VCaP (cell line): ENCODE data around the gene ATP10A.

Source experiments
- H3K27ac ChIP-seq: fragments of 450-650 bp; 2 replicates; pipeline ENCODE4 v1.5.1; 2017
- TF ChIP-seq, protein P1 (sequence below): fragments of 450-650 bp; conservative IDR thresholded peaks from 2 replicates; pipeline ENCODE4 v1.5.1; 2017; ENCODE audit warnings: mild to moderate bottlenecking, moderate library complexity

The ATP10A gene

DNA sequence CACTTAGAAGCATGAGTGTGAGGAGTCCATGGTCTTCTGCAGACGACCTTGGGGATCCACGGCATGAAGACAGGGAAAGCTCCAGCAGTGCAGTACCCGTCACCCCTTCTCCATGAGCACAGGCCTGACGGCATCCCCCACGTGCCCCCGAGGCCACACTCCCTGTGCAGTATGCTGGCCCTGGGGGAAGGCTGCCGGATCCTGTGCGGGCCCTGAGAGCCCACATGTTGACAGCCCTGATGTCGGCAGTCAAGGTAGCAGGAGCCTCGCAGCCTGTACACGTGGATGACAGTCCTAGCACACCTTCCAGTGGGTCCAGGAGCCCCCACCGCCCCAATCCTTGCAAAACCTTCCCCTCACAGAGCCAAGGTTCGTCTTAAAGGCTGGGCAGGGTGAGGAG, 195.3 kb downstream of the ATP10A start:
- no peak overlapping the region for H3K27ac ChIP-seq
- TF ChIP-seq, protein P1, sequence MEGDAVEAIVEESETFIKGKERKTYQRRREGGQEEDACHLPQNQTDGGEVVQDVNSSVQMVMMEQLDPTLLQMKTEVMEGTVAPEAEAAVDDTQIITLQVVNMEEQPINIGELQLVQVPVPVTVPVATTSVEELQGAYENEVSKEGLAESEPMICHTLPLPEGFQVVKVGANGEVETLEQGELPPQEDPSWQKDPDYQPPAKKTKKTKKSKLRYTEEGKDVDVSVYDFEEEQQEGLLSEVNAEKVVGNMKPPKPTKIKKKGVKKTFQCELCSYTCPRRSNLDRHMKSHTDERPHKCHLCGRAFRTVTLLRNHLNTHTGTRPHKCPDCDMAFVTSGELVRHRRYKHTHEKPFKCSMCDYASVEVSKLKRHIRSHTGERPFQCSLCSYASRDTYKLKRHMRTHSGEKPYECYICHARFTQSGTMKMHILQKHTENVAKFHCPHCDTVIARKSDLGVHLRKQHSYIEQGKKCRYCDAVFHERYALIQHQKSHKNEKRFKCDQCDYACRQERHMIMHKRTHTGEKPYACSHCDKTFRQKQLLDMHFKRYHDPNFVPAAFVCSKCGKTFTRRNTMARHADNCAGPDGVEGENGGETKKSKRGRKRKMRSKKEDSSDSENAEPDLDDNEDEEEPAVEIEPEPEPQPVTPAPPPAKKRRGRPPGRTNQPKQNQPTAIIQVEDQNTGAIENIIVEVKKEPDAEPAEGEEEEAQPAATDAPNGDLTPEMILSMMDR, result no peak

DNA sequence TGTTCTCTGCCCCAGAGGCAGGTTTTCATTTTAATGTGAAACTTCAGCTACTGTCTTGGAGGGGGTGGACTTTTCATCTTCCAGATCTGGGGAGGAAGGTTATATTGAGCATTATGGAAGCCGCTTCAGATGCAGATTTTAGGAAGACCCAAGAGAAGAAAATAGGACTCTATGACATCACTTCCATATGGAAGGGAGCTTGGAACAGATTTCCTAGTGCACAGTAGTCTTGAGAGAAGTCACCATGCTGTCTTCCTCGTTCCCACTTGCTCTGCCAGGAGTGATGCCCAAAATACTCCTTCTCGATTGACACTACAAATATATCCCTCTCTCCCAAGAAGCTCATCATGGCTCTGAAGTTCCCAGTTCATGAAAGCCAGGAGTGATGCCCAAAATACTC, 197.2 kb downstream of the ATP10A start:
- TF ChIP-seq, protein P1, result no peak
- H3K27ac ChIP-seq, result no peak overlapping the region

DNA sequence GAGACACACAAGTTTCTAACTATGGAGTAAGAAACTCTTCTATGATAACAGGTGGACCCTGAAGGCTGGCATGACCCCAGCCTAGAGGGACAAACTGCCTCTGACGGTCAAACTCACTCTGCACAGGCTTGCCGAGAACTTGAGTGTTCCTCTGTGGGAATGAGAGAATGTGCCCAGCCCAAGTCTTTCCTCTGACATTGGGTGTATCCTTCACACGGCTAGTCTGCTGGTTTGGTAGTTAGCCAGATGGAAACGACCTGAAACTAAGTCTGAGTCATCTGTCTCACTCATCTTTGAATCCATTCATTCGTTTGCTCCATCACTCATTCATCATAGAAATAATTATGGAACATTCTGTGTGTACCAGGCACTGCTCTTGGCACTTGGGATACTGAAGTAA, 198.4 kb downstream of the ATP10A start:
- H3K27ac ChIP-seq, result no peak overlapping the region
- TF ChIP-seq, protein P1, result no peak

DNA sequence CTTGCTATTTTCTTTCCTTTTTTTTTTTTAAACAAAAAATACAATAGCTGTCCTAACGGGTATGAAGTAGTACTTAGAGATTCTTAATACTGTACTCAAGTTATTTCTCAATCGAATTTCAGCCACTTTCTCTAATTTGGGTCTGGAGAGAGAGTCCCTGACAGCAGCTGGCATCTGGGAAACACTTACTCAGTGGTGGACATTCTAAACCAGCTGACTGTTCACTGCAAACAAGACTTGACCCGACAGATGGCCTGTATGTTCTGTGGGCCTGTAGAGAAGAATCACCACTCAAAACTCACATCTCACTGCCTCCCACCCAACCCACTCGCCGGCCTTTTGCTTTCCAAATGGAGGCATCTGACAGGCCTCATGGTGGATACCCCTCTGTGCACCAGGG, 199.6 kb downstream of the ATP10A start:
- TF ChIP-seq, protein P1, result no peak

DNA sequence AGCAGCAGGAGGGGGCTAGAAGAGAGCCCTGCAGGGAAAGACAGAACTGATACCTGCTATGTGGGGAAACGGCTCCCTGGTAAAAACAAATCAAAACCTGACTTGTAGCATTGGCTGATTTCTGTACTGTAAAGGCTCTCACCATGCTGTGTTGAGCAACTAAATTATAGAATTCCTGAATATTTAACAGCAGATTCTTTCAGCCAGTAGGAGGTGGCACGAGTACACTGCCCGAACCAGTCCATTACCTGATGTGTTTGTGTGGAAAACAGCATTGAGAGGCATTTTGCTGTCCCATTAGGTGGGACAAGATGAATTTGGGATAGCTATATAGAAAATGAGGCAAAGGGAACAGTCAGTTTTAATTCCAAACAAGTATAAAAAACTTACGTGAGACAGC, 201.2 kb downstream of the ATP10A start:
- TF ChIP-seq, protein P1, result no peak
- no peak overlapping the region for H3K27ac ChIP-seq

More for the DNA sequence above, 199.6 kb downstream of the ATP10A start:
- H3K27ac ChIP-seq, result no peak overlapping the region

DNA sequence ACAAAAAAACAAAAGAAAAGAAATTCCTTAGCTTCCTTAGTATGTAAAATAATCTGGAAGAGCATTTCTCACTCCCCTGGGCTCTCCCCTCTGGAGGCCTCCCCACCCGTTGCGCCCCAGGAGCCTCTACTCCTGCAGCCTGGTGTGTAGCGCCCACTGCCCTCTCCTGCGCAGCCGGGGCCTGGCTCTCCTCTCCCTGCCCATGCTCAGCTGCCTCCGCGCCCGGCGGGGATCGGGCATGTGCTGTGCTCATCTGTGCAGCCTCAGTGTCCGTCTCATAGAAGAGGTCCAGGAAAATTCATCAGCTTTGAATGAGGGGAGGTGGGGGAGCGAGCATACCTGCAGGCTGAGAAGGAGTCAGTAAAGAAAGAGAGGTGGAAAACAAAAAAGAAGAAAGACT, 203.9 kb downstream of the ATP10A start:
- TF ChIP-seq, protein P1, result no peak
- H3K27ac ChIP-seq, result no peak overlapping the region

DNA sequence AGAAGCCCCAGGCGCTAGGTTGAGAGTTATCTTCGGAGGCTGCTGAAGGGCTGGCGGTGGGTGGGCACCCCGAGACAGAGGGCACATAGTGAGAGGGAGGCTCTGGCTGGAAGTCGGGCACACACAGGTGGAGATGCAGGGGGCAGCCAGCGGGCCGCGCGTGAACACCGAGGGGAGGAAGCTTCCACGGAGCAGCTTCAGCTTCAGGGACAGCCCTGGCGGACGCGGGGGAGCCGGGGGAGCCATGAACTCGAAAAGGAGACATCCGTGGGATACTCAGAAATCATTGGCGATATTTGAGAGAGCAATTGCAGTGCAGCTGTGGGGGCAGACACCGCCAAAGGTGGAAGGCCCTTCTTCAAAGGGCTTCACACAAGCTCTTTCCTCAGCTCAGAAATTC, 204.6 kb downstream of the ATP10A start:
- H3K27ac ChIP-seq, result no peak overlapping the region
- TF ChIP-seq, protein P1, result no peak
